Measurements from ENCODE around the gene TBL3.
A peak's percentile ranks its signal among the peaks of the same experiment; 100 is the strongest.

The TBL3 gene

DNA sequence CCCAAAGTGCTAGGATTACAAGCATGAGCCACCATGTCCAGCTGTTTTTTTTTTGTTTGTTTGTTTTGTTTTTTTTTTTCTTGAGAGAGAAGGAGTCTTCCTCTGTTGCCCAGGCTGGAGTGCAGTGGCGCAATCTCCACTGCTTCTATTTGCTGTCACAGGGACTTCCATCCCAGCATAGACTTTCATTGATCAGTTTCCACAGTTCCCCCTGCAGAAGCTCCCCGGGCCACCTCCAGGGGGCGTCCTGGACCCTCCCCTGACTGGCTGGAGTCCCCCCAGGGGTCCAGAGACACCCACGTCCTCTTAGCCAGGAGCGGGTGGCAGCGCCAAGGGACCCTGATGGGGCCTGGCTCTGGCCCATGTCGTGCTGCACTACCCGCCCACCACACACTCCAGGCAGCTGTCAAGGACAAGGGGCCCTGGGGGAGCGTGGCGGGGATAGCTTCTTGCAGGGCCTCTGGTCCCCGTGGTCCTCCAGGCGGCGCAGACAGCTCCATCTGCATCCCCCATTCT lies 44.6 kb downstream of the TBL3 start:
- DNase-seq (ENCODE audit: low read depth): no peak

DNA sequence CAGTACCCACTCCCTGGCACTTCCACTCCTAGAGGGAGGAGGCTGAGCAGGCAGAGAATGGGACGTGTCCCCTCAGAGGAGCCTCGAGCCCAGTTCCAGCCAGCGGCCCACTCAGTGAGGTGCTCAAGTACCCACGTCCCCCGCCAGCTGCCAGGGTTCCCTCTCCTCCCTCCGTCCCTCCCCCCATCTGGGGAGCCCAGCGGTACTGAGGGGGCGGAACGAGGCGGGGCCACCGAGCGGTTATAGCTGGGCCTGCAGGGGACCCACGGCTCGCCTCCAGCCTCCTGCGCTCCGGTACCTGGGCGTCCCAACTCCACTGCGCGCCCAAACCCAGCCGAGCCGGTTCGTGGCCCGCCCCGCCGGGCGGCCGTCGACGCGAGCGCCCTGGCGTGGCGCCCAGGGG lies 47.7 kb downstream of the TBL3 start, which contains the start of gene NPW:
Gene NPW (plus strand): TSS at position 268 of the 403 bp plus-strand sequence.
- DNase-seq (ENCODE audit: low read depth): no peak

DNA sequence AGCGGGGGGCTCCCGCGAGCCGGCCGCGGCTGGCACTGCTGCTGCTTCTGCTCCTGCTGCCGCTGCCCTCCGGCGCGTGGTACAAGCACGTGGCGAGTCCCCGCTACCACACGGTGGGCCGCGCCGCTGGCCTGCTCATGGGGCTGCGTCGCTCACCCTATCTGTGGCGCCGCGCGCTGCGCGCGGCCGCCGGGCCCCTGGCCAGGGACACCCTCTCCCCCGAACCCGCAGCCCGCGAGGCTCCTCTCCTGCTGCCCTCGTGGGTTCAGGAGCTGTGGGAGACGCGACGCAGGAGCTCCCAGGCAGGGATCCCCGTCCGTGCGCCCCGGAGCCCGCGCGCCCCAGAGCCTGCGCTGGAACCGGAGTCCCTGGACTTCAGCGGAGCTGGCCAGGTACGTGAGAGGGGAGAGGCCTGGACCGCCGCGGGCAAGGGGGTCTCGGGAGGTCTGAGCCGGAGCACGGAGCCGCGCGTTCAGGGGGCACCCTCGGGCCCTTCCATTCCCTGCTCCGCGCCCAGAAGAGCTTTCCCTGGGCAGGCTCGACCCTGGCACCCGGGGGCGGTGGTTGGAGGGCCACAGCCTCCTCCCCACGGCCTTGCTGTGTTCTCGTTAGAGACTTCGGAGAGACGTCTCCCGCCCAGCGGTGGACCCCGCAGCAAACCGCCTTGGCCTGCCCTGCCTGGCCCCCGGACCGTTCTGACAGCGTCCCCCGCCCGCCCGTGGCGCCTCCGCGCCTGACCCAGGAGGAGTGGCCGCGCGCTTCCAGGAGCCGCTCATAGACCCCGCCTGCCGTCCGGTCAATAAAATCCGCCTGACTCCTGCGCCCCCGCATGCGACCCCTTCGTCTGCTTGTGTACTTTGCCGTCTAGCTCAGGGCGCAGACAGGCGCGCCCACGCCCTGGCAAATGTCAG lies 48.3 kb downstream of the TBL3 start:
- no peak for DNase-seq (ENCODE audit: low read depth)

DNA sequence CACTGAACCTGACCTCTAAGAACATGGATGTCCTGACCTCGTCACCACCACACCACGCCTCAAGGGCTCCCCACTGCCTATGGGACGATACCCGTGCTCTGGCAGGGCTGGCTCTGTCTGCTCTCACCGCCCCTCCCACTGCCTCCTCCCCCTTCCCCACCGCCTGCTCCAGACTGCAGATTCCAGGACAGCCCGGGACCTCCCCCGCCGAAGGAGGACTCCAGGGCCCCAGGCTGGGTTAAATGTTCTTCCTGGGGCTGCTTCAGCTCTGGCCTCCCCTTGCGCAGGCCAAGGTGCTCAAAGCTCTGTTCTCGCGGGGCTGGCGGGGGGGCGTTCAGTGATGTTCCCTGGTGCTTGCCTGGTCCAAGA lies 50.9 kb downstream of the TBL3 start:
- DNase-seq (ENCODE audit: low read depth): no peak

DNA sequence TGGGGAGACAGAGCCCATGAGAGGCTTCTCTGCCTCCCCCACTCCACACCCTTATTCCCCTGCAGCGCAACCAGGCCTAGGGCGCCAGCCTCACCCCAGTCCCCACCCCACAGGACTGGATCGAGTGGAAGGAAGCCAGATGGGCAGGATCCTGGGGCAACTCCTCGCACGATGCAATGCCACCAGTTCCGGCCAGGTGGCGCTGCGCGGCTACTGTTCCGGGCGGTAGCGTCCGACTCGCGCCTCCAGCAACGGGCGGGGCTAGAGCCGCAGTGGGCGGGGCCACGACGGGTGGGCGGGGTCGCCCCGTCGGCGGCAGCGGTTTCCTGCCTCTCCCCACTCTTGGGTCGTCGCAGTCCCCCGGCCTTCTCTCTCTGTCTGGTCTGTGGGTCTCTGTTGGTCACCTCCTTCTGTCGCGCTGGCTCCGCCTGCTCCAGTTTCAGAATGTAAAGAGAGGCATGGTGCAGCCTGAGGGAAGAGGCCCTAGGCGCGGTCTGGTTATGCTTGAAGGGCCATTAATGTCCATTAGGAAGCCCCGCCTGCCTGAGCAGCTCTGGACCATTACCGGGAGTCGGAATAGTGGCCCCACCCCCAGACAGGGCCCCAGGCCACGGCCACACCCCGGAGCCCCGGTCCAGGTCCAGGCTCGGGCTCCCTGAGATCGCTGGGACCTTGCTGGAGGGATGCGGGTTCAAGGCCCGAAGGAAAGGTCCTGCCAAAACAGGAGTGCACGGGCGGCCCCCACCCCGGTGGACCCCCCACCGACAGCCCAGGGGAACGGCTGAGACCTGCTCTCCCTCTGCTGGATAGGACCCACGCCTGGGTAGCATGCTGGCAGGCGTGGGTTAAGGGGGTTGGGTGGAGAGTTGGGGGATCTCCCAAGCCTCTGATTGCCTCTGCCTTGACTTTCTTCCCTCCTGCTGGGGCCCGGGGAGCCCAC lies 51.5 kb downstream of the TBL3 start:
- DNase-seq (ENCODE audit: low read depth): peak; percentile 97

DNA sequence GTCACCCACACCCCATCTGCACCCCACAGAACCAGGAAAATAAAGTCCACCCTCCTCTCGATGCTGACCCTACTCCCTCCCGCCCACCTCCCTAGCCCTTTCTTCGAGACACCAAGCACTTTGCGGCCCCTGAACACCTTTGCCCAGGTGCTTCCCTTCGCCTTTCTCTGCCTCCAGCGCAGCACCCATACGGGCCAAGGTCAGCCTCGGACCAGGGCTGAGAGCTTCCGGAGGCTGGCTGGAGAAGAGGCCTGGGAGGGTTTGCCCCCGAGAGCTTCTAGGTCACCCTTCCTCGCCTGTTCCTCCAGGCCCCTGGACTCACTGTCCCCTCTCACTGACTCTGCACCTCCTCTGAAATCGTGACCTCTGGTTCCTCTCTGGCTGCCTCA lies 52.2 kb downstream of the TBL3 start:
- DNase-seq (ENCODE audit: low read depth): no peak

DNA sequence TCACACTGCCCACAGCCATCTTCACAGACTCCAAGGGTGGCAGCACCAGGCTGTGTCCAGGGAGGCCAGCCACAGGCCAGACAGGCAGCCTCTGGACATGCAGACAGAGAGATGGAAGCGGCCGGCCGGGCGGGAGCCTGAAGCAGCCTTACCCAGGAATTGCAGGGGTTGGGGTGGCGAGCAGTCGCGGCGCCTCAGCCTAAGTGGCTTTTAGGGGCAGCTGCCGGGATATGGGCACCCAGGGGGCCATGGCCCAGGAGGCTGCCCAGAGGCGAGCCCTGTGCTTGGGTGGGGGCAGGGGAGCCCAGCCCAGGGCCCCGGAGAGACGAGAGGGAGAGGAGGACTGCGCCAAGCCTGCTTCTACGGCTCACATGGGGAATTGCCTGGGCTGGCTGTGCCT lies 53.4 kb downstream of the TBL3 start:
- no peak for DNase-seq (ENCODE audit: low read depth)

DNA sequence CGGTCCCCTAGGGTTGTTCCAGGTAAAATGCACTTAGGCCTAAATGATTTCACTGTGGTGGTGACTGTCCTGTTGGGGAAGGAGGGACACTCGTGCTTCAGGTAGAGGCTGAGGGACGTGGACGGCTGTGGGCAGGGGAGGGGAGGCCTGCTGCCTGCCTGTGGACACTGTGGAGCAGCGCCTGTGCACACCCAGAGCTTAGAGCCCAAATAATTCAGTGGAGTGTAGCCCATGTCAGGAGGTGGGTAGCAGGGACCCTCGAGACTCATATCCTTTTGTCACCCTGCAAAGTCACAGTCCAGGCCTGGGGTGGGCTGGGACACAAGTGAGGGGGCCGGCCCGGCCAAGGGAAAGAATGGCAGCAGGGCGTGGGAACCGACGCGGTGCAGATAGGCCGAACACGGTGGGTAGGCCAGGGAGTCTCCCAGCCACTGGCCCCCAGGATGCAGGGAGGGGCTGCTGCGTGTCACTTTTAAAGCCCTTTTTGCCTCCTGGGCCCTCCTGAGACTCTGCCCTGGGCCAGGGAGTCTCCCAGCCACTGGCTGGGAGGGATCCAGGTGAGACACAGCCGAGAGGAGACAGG lies 54.1 kb downstream of the TBL3 start:
- no peak for DNase-seq (ENCODE audit: low read depth)

DNA sequence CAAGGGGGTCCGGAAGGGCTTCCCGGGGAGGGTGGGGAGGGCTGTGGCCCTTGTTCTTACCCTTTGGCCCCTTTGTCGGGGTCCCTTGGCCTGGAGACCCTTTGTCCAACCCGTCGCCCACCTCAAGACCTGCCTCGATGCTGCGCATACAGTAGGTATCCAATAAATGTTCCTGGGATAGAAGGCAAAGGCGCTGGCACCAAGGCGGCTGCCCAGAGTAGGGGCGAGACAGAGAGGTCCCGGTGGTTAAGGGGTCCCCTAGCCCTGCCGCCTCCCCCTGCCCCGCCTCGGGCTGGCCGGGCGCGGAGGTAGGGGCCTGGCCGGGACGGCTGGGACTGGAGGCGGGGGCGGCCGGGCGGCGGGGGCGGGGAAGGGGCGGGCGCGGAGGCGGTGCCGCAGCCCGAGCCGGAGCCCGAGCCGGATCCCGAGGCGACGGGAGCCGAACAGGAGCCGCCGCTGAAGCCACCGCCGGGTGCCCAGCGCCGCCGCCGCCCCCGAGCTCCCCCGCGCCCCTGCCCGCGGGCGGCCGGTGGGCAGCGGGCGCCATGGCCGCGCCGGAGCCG lies 54.7 kb downstream of the TBL3 start, which contains the start of gene NHERF2:
Gene NHERF2 (plus strand): TSS at position 442 of the 563 bp plus-strand sequence. CDS start 104 bp downstream, at position 546.
- DNase-seq (ENCODE audit: low read depth): no peak

DNA sequence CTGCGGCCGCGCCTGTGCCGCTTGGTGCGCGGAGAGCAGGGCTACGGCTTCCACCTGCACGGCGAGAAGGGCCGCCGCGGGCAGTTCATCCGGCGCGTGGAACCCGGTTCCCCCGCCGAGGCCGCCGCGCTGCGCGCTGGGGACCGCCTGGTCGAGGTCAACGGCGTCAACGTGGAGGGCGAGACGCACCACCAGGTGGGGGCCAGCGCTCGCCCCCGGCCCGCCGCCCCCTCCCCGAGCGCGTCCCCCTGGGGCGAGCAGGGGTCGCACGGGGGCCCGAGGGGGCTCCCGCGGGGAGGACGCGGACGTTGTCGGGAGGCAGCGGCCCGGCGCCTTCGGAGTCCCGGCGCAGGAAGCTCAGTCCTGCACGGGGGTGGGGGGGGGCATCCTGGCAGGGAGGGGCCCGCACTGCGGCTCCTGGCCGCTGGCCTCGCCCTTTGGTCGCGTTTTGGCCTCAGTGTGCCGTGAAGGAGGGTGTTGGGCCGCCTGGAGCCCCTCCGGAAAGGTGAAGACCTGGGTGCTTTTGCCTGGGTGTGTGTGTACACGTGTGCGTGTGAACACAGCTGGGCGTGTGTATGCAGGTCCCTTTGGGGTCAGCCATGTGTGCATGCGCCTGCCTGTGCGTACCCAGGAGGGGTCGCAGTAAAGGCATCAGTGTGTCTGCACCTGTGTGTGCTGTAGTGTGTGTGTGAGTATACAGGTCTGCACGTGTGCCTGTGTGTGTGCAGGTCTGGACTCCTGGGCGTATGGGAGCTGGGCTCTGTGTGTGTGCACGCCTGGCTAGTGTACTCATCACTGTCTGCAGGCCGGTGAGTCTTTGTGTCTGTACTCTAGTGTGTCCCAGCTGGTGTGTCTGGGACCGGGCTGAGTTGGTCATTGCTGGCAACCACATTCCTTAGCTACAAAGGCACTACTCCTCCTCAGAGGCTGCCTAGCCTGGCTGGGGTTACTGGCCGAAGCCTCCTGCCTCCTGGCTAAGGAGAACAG lies 55.5 kb downstream of the TBL3 start:
- no peak for DNase-seq (ENCODE audit: low read depth)

DNA sequence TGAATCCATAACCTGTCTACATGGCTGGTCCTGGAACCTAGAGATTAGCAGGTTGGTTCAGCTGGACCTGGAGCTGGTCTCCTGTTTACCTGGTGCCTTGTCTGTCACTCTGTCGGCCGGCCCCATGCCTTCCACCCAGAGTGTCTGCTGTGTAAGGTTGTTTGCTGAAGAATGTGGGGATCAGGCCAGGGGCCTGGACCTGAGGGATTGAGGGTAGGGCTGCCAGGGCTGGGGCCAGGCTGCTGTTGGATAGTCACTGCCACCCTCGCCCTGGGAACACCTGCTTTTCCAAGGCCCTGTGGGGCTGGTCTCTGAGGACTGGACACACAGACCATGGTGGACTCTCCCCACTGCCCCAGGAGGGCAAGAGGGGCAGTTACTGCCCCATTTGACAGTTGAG lies 56.3 kb downstream of the TBL3 start:
- no peak for DNase-seq (ENCODE audit: low read depth)

DNA sequence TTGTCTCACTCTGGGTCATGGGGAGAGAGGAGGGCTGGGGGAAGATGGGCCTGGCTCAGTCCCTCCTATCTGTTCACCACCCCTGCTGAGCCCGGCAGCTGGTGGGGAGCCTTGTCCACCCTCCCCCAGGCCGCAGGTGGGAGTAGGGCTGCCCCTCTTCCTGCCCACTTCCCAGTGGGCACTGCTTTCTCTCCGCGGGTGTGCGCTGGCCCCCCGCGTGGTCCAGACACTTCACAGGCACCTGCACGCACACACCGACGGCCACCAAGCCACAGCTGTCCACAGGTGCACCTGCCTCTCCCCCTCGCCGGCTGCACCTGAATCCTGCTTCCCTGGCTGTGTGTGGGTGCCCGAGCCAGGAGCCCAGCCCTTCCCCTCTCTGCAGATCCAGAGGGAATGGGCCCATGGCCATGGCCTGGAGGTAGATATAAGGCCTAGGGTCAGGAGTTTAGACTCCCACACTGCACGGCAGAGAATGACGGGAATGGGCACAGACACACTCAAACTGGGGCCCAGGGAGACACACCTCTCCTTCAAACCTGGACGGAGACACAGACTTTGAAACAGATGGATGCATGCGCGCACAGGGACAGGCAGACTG lies 56.9 kb downstream of the TBL3 start:
- no peak for DNase-seq (ENCODE audit: low read depth)

DNA sequence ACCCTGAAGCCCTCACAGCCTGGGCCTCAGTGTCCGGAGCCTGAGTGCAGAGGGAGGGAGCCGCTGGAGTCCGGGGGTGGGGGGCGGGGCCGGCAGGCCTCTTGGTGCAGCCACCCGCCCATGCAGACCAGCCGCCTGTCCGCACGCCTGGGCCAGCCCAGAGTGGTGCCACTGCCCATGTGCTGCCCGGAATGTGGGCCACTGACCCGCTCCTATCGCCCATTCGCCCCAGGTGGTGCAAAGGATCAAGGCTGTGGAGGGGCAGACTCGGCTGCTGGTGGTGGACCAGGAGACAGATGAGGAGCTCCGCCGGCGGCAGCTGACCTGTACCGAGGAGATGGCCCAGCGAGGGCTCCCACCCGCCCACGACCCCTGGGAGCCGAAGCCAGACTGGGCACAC lies 57.5 kb downstream of the TBL3 start:
- DNase-seq (ENCODE audit: low read depth): no peak

DNA sequence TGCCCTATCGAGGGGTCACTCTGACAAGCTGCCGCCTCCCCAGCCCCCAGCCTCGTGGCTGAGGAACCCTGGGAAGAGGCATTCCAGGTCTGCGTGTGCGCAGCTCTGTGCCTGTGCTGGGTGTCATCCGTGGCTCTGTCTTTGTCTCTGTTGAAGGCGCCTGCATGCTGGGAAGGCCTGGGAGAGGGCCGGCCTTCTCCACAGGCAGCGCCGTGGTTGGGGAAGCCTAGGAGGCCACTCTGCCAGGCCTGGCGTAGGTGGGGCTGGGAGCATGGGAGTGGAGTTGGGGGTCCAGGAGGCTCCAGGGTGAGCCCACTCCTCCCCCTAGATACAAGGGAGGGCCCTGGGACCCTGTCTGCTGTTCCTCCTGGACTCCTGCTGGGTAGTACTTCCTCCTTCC lies 58.2 kb downstream of the TBL3 start:
- no peak for DNase-seq (ENCODE audit: low read depth)

DNA sequence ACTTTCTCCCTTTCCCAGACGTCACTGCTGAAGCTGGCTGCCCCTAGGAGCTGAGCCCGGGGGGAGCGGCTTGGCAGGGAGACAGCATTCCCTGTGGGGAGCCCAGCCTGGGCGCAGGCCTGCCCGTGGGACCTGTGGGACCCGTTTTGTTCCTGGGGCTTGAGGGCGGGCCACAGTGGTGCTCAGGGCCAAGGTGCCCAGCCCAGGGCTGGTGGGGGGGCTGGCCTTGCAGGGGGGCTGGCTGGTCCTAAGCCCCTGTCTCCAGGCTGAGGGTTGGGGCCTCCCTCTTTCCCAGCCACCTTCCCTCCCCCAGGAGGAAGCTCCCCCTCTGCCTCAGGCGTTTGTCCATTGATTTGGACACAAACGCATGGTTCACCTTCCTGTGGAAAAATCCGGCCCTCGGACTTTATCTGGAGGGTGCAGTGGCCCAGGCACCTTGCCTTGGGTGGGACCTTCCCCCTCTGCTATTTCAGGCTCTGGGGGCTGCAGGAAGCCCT lies 59.3 kb downstream of the TBL3 start:
- no peak for DNase-seq (ENCODE audit: low read depth)
